ENCODE measurements around the gene UQCC2. TPM values are rescaled to one million over a fixed set of nuclear protein-coding genes. Genes with fewer than 3 reads are reported as not detected.

The UQCC2 gene
- total and polyA plus RNA-seq, 2 of the 4 experiments (the other 2 are of a cell fraction) = 13.8 to 34.5 TPM

- no peak for DNase-seq
- Histone ChIP-seq H2AK9ac (replicated peaks; ENCODE audit: low read depth, low read length, poor library complexity) (no peak overlapping the region), H3K4me3 (ENCODE audit: insufficient read depth, low read depth, low read length) (no peak overlapping the region), H3K4me2 (ENCODE audit: low read depth, low read length) (no peak overlapping the region), H3K23ac (ENCODE audit: low read depth, low read length) (no peak overlapping the region), H3K14ac (replicated peaks; ENCODE audit: low read depth, low read length) (no peak overlapping the region), H2BK20ac (ENCODE audit: low read depth, low read length) (no peak overlapping the region), H2AK5ac (ENCODE audit: low read depth, low read length) (no peak overlapping the region), H4K20me1 (ENCODE audit: insufficient read depth, low read length) (no peaks in the 10 kb centered on the region), H3K4me1 (ENCODE audit: control insufficient read depth, insufficient read depth, low read length) (no peaks in the 10 kb centered on the region), H3K36me3 (ENCODE audit: control insufficient read depth, insufficient read depth, low read length) (no peaks in the 10 kb centered on the region), H3K56ac (ENCODE audit: extremely low read depth, insufficient read depth, low read length) (no peak overlapping the region), H4K91ac (ENCODE audit: insufficient read depth, low read depth, low read length) (no peak overlapping the region), H3K27me3 (ENCODE audit: control insufficient read depth, insufficient read depth, low read length) (peaks cover 36% of the 10 kb centered on the region), H3K79me1 (ENCODE audit: low read depth in 1 of 2, low read length in 2 of 2) (no peaks in the 10 kb centered on the region), H2BK120ac (ENCODE audit: low read depth, low read length) (no peak overlapping the region), H2BK5ac (ENCODE audit: low read depth, low read length, poor library complexity, severe bottlenecking) (no peak overlapping the region), H4K8ac (ENCODE audit: low read depth in 2 of 2, low read length in 2 of 2) (no peak overlapping the region), H4K5ac (ENCODE audit: low read depth, low read length) (no peak overlapping the region), H2AFZ (replicated peaks; ENCODE audit: low read length, poor library complexity) (no peak overlapping the region), H3K9me3 (ENCODE audit: control insufficient read depth, insufficient read depth, low read length) (no peaks in the 10 kb centered on the region), H3K27ac (ENCODE audit: insufficient read depth, low read length) (no peak overlapping the region), H3K4ac (ENCODE audit: low read depth, low read length) (no peak overlapping the region), H3K9ac (ENCODE audit: low read depth, low read length) (no peak overlapping the region), H3K18ac (ENCODE audit: low read depth, low read length) (no peak overlapping the region), H2BK15ac (ENCODE audit: low read depth, low read length) (no peak overlapping the region), H3K9me1 (ENCODE audit: insufficient read depth, low read length) (no peaks in the 10 kb centered on the region)
- ChIA-PET POLR2A (ENCODE audit: unreplicated experiment) (no interaction called here), CTCF (interaction anchor here (1.5 to 2.8 kb wide), 2 partner anchors 16 to 17 kb away, joined by 3 to 10 read pairs; partner anchors contain the start of gene UQCC2)
- no TSS peak for BruUV-seq (replicated peaks)
- dilution Hi-C loops (cut with HindIII; ENCODE audit: low sequenced_read_pairs, unreplicated experiment) (no loop called here), in situ Hi-C loops (cut with MboI; ENCODE audit: low sequenced_read_pairs) (no loop called here), intact Hi-C loops (cut with micrococcal nuclease) (no loop called here)
- ATAC-seq (ENCODE audit: low read depth) = no peak
- no CpG with 5 or more reads among the region's 7 CpGs for WGBS, 2 experiments (ENCODE audit: extremely low coverage in 2 of 2, insufficient read length in 1 of 2)
- no peak for TF ChIP-seq CEBPB (IDR thresholded peaks at IDR 0.05; ENCODE audit: low read depth, low read length)
- TF ChIP-seq NFE2L2 (IDR thresholded peaks at IDR 0.05; ENCODE audit: low read depth, low read length) = no peak
- TF ChIP-seq POLR2A (IDR thresholded peaks at IDR 0.05; ENCODE audit: low read depth, low read length) = no peak
- TF ChIP-seq, protein P1, sequence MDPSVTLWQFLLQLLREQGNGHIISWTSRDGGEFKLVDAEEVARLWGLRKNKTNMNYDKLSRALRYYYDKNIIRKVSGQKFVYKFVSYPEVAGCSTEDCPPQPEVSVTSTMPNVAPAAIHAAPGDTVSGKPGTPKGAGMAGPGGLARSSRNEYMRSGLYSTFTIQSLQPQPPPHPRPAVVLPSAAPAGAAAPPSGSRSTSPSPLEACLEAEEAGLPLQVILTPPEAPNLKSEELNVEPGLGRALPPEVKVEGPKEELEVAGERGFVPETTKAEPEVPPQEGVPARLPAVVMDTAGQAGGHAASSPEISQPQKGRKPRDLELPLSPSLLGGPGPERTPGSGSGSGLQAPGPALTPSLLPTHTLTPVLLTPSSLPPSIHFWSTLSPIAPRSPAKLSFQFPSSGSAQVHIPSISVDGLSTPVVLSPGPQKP (IDR thresholded peaks at IDR 0.05; ENCODE audit: borderline replicate concordance, low read depth, low read length) = no peak
- TF ChIP-seq CHD1 (IDR thresholded peaks at IDR 0.05; ENCODE audit: low read depth, low read length) = no peak
- no peak for TF ChIP-seq MAZ (IDR thresholded peaks at IDR 0.05; ENCODE audit: borderline replicate concordance, low read depth, low read length)
- no peak for TF ChIP-seq RCOR1 (IDR thresholded peaks at IDR 0.05; ENCODE audit: insufficient replicate concordance, low read length)
- TF ChIP-seq RAD21 (IDR thresholded peaks at IDR 0.05; ENCODE audit: low read length) = no peak
- TF ChIP-seq USF2 (IDR thresholded peaks at IDR 0.05; ENCODE audit: low read depth, low read length) = no peak
- TF ChIP-seq SMC3 (IDR thresholded peaks at IDR 0.05; ENCODE audit: low read depth, low read length) = no peak
- no peak for TF ChIP-seq BHLHE40 (IDR thresholded peaks at IDR 0.05; ENCODE audit: low read depth, low read length)
- TF ChIP-seq FOS (IDR thresholded peaks at IDR 0.05; ENCODE audit: low read depth, low read length) = no peak
- TF ChIP-seq, protein P2, sequence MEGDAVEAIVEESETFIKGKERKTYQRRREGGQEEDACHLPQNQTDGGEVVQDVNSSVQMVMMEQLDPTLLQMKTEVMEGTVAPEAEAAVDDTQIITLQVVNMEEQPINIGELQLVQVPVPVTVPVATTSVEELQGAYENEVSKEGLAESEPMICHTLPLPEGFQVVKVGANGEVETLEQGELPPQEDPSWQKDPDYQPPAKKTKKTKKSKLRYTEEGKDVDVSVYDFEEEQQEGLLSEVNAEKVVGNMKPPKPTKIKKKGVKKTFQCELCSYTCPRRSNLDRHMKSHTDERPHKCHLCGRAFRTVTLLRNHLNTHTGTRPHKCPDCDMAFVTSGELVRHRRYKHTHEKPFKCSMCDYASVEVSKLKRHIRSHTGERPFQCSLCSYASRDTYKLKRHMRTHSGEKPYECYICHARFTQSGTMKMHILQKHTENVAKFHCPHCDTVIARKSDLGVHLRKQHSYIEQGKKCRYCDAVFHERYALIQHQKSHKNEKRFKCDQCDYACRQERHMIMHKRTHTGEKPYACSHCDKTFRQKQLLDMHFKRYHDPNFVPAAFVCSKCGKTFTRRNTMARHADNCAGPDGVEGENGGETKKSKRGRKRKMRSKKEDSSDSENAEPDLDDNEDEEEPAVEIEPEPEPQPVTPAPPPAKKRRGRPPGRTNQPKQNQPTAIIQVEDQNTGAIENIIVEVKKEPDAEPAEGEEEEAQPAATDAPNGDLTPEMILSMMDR (conservative IDR thresholded peaks at IDR 0.05; ENCODE audit: low read depth, low read length) = no peak
- no peak for TF ChIP-seq MXI1 (IDR thresholded peaks at IDR 0.05; ENCODE audit: borderline replicate concordance, low read depth, low read length)
Measured at GRCh38 chr6:33727126-33727525, 15.6 kb upstream of the UQCC2 start.

Data from IMR-90 (cell line).